ENCODE results near the gene SLC25A45. TPM values are rescaled to one million over a fixed set of nuclear protein-coding genes. Genes with fewer than 3 reads are reported as not detected.

Gene SLC25A45
- total RNA-seq, 1 experiment from 2014 or later, result 1.1 TPM

GRCh38 chr11:65378928-65379638 lies 3.4 kb downstream of the SLC25A45 start:
- DNase-seq, result no peak
- Mint-ChIP-seq H3K9me3 (no peaks in the 10 kb centered on the region), H3K4me3 (no peak overlapping the region), H3K36me3 (ENCODE audit: insufficient read depth in 1 of 3, low read depth in 3 of 3) (no peaks in the 10 kb centered on the region), H3K27ac (no peak overlapping the region; a peak in 1 of 7 replicates), H3K27me3 (ENCODE audit: low read depth) (peaks cover 2% of the 10 kb centered on the region; the same call in 1 of the 2 replicates), H3K4me1 (peaks cover 14 to 22% of the 10 kb centered on the region in 2 experiments)
- no peak overlapping the region for H2BK5ac ChIP-seq (ENCODE audit: insufficient read length, low read length)
- H2BK120ac ChIP-seq (ENCODE audit: low read depth, low read length, poor library complexity, severe bottlenecking), result no peak overlapping the region
- H3K18ac ChIP-seq (ENCODE audit: insufficient read length, low read depth, low read length), result no peak overlapping the region
- H3K56ac ChIP-seq (ENCODE audit: insufficient read length, low read depth, low read length), result no peak overlapping the region
- H3T11ph ChIP-seq (ENCODE audit: low read length), result no peak overlapping the region
- H3K14ac ChIP-seq (ENCODE audit: insufficient read depth, low read length), result no peak overlapping the region
- no peak overlapping the region for H2BK12ac ChIP-seq (ENCODE audit: insufficient read length, low read depth, low read length)
- H3K23ac ChIP-seq (ENCODE audit: insufficient read length, low read depth, low read length), result no peak overlapping the region
- H3K4ac ChIP-seq (ENCODE audit: low read depth, low read length), result no peak overlapping the region
- H3K4me1 ChIP-seq (ENCODE audit: insufficient read depth, low read length), result 0 out of 2 replicates have a peak, but pooled peaks cover 2% of the 10 kb centered on the region
- no peak overlapping the region for H4K8ac ChIP-seq (replicated peaks; ENCODE audit: insufficient read length, low read depth, low read length)
- no peak overlapping the region for H2BK20ac ChIP-seq (ENCODE audit: low read depth, low read length, poor library complexity, severe bottlenecking)
- H4K91ac ChIP-seq (ENCODE audit: insufficient read length, low read depth, low read length), result no peak overlapping the region
- no peaks in the 10 kb centered on the region for H3K27me3 ChIP-seq (ENCODE audit: insufficient read depth, low read length)
- no peak overlapping the region for H2BK15ac ChIP-seq (ENCODE audit: low read depth, low read length)
- no peaks in the 10 kb centered on the region for H3K9me3 ChIP-seq (ENCODE audit: control insufficient read depth, low read depth, low read length)
- no peaks in the 10 kb centered on the region for H3K23me2 ChIP-seq (ENCODE audit: insufficient read length, low read depth, low read length, poor library complexity, severe bottlenecking)
- H3K27ac ChIP-seq (ENCODE audit: insufficient read length, low read depth, low read length), result no peak overlapping the region
- no peaks in the 10 kb centered on the region for H3K79me1 ChIP-seq (ENCODE audit: insufficient read depth, low read depth, low read length, poor library complexity, severe bottlenecking)
- no peak for TF ChIP-seq CTCF (conservative IDR thresholded peaks at IDR 0.05)
- no peaks in the 10 kb centered on the region for H3K79me2 ChIP-seq (ENCODE audit: insufficient read depth, low read length)
- WGBS (ENCODE audit: extremely low coverage, insufficient read length, low lambda C conversion rate), result no CpG with 5 or more reads among the region's 14 CpGs
- H3K9ac ChIP-seq (ENCODE audit: extremely low read depth, insufficient read length, low read length), result no peak overlapping the region
- H2AFZ ChIP-seq (ENCODE audit: low read length), result no peak overlapping the region
- H2AK5ac ChIP-seq (ENCODE audit: insufficient read length, low read length), result no peak overlapping the region
- no peak overlapping the region for H3K4me2 ChIP-seq (ENCODE audit: insufficient read depth, insufficient read length, low read length)
- H4K5ac ChIP-seq (ENCODE audit: insufficient read length, low read depth, low read length), result no peak overlapping the region
- H4K20me1 ChIP-seq (ENCODE audit: control insufficient read depth, insufficient read depth, insufficient read length), result no peaks in the 10 kb centered on the region

Measured in H9 (cell line).